Ishikawa (cell line): ENCODE data around the gene TIAM1.

ENCODE experiments used
- CEBPB ChIP-seq: IDR thresholded peaks from 2 replicates; pipeline ENCODE4 v1.6.1; 2012
- CREB1 ChIP-seq: IDR thresholded peaks from 2 replicates; pipeline ENCODE4 v1.6.1; 2012; ENCODE audit warnings: low read depth
- EGR1 ChIP-seq: IDR thresholded peaks from 2 replicates; pipeline ENCODE4 v1.6.1; 2012
- EP300 ChIP-seq: IDR thresholded peaks from 2 replicates; pipeline ENCODE4 v1.6.1; 2012; ENCODE audit warnings: borderline replicate concordance
- FOXM1 ChIP-seq: IDR thresholded peaks from 2 replicates; pipeline ENCODE4 v1.6.1; 2012; ENCODE audit warnings: low read depth, borderline replicate concordance
- MAX ChIP-seq: IDR thresholded peaks from 2 replicates; pipeline ENCODE4 v1.6.1; 2012
- NFIC ChIP-seq: IDR thresholded peaks from 2 replicates; pipeline ENCODE4 v1.6.1; 2012
- RAD21 ChIP-seq: IDR thresholded peaks from 2 replicates; pipeline ENCODE4 v1.6.1; 2012; ENCODE audit warnings: low read depth
- REST ChIP-seq: IDR thresholded peaks from 2 replicates; pipeline ENCODE4 v1.6.1; 2012; ENCODE audit warnings: low read depth, mild to moderate bottlenecking
- TAF1 ChIP-seq: IDR thresholded peaks from 2 replicates; pipeline ENCODE4 v1.6.1; 2012; ENCODE audit warnings: low read depth, mild to moderate bottlenecking
- TCF12 ChIP-seq: IDR thresholded peaks from 2 replicates; pipeline ENCODE4 v1.6.1; 2012; ENCODE audit warnings: low read depth
- TEAD4 ChIP-seq: IDR thresholded peaks from 2 replicates; pipeline ENCODE4 v1.6.1; 2012
- USF1 ChIP-seq: IDR thresholded peaks from 2 replicates; pipeline ENCODE4 v1.6.1; 2012
- YY1 ChIP-seq: IDR thresholded peaks from 2 replicates; pipeline ENCODE4 v1.6.1; 2012; ENCODE audit warnings: low read depth
- ZBTB7A ChIP-seq: IDR thresholded peaks from 2 replicates; pipeline ENCODE4 v1.6.1; 2012; ENCODE audit warnings: low read depth

TIAM1 gene

GRCh38 chr21:31370281-31370892 is 26.3 kb upstream of the TIAM1 start:
- TF ChIP-seq CEBPB, result no peak
- TF ChIP-seq REST, result no peak
- TF ChIP-seq EGR1, result no peak
- TF ChIP-seq MAX, result no peak
- TF ChIP-seq CREB1, result no peak
- no peak for TF ChIP-seq NFIC
- no peak for TF ChIP-seq TAF1
- no peak for TF ChIP-seq RAD21
- TF ChIP-seq ZBTB7A, result no peak
- no peak for TF ChIP-seq EP300
- no peak for TF ChIP-seq USF1
- TF ChIP-seq FOXM1, result no peak
- TF ChIP-seq TEAD4, result no peak
- TF ChIP-seq TCF12, result no peak
- TF ChIP-seq YY1, result no peak

GRCh38 chr21:31368361-31368760 is 24.3 kb upstream of the TIAM1 start:
- TF ChIP-seq TAF1 (no peak), NFIC (no peak), TEAD4 (no peak), USF1 (no peak)

- TF ChIP-seq RAD21 (no peak), MAX (no peak), CREB1 (no peak), FOXM1 (no peak), EP300 (no peak), TCF12 (no peak), REST (no peak), YY1 (no peak), CEBPB (no peak)
These were observed 23.7 kb upstream of the TIAM1 start for GRCh38 chr21:31367801-31368200.

- TF ChIP-seq NFIC (peak; percentile 84), USF1 (0 out of 2 replicates have a peak, but pooled peaks have one; percentile 33), REST (no peak), CREB1 (no peak), TEAD4 (peak; percentile 55), MAX (no peak), TCF12 (peak; percentile 64; the same call in 1 of the 2 replicates)
These were observed 22.8 kb upstream of the TIAM1 start for GRCh38 chr21:31366825-31367224.
